ENCODE data around the gene BMP8A. TPM values are rescaled to one million over a fixed set of nuclear protein-coding genes. Genes with fewer than 3 reads are reported as not detected.

BMP8A gene
- total and polyA plus RNA-seq, 2 of the 8 experiments (the other 6 are each of a cell fraction or from before 2014, with no cell fraction given): 0.38 to 0.43 TPM

- TF ChIP-seq JUN (IDR thresholded peaks at IDR 0.05; ENCODE audit: low read depth, low read length): no peak
- no peak for TF ChIP-seq ASH2L (IDR thresholded peaks at IDR 0.05; ENCODE audit: low read length)
- no peak for TF ChIP-seq RNF2 (IDR thresholded peaks at IDR 0.05; ENCODE audit: borderline replicate concordance, low read depth, low read length, missing control alignments, poor library complexity, severe bottlenecking)
- no peak for TF ChIP-seq BACH1 (IDR thresholded peaks at IDR 0.05; ENCODE audit: low read length)
Observed at GRCh38 chr1:39531526-39531925, 40.1 kb downstream of the BMP8A start (continued).

Measured in H1 (cell line).